ENCODE results near the gene ZNF536. TPM values are rescaled to one million over a fixed set of nuclear protein-coding genes. Genes with fewer than 3 reads are reported as not detected.
"Not testable (repeated sequence)": the region's sequence is repeated elsewhere in the genome, so short reads cannot be mapped to it uniquely, and the experiment has no call there.

The ZNF536 gene
- total and polyA plus RNA-seq, 2 of the 13 experiments (the other 11 are each of a cell fraction or from before 2014, with no cell fraction given), result not detected

DNA sequence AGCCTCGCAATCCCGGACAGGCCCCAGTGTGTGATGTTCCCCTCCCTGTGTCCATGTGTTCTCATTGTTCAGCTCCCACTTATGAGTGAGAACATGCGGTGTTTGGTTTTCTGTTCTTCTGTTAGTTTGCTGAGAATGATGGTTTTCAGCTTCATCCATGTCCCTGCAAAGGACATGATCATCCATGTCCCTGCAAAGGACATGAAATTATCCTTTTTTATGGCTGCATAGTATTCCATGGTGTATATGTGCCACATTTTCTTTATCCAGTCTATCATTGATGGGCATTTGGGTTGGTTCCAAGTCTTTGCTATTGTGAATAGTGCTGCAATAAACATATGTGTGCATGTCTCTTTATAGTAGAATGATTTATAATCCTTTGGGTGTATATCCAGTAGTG, 26.4 kb downstream of the ZNF536 start:
- in situ Hi-C loops (cut with HindIII; ENCODE audit: extremely low pct_ligation_motif_present, low pct_unique_long_range_greater_than_20kb); H3K79me2 ChIP-seq (ENCODE audit: insufficient read depth, low read length); H3K4me2 ChIP-seq (ENCODE audit: low read depth, low read length); H3K27me3 ChIP-seq (ENCODE audit: control insufficient read depth in 1 of 2, insufficient read depth in 2 of 2, low read length in 2 of 2); H3K36me3 ChIP-seq (replicated peaks in 1 of 2; ENCODE audit: control insufficient read depth in 1 of 2, insufficient read depth in 2 of 2, low read length in 2 of 2); intact Hi-C loops (cut with micrococcal nuclease; ENCODE audit: unreplicated experiment); H3K27ac ChIP-seq (ENCODE audit: extremely low read length, insufficient read depth, low read length); FAIRE-seq; H3K9me3 ChIP-seq (ENCODE audit: low read length); H3K4me1 ChIP-seq (ENCODE audit: insufficient read depth, low read length); ATAC-seq; H2AFZ ChIP-seq (ENCODE audit: low read length); H3K9ac ChIP-seq (ENCODE audit: insufficient read depth, low read depth, low read length); DNase-seq (ENCODE audit: low spot score); CTCF ChIA-PET (ENCODE audit: low intra/inter-chr PET ratio, low total read pairs); H3K4me3 ChIP-seq (replicated peaks in 1 of 3; ENCODE audit: insufficient read depth in 1 of 3, low read depth in 2 of 3, low read length in 3 of 3); H4K20me1 ChIP-seq (ENCODE audit: insufficient read depth, low read length); BruUV-seq (replicated peaks); POLR2A ChIA-PET: not testable (repeated sequence)
- 27% methylated on average over 3 of the region's 3 CpGs for WGBS (ENCODE audit: low lambda C conversion rate)

DNA sequence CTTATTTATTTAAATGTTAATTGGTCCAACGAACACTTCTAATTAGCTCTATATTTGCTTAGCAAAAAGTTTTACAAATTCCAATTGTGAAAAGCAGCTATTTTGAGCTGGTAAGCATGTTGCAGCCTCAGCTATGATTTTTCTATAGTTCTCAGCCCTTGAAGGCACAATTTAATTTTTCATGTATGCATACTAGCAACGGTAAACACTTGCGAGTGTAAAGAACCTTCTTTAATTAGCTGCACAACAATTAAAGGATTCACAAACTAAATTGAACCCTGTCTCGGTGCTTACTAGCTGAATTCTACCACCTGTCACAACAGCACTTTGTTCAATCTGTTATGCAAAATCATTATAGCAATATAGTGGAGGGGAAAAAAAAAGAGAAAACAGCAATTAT, 29.8 kb downstream of the ZNF536 start:
- CTCF ChIA-PET (ENCODE audit: low intra/inter-chr PET ratio, low total read pairs), result no interaction called here
- Histone ChIP-seq H3K4me2 (ENCODE audit: low read depth, low read length) (no peak overlapping the region), H3K79me2 (ENCODE audit: insufficient read depth, low read length) (no peaks in the 10 kb centered on the region), H4K20me1 (ENCODE audit: insufficient read depth, low read length) (no peaks in the 10 kb centered on the region), H3K4me1 (ENCODE audit: insufficient read depth, low read length) (no peaks in the 10 kb centered on the region), H3K27me3 (ENCODE audit: control insufficient read depth in 1 of 2, insufficient read depth in 2 of 2, low read length in 2 of 2) (peaks cover 0 to 2% of the 10 kb centered on the region in 2 experiments; a peak in 1 of 5 replicates), H3K36me3 (replicated peaks in 1 of 2; ENCODE audit: control insufficient read depth in 1 of 2, insufficient read depth in 2 of 2, low read length in 2 of 2) (no peaks in the 10 kb centered on the region), H3K9ac (ENCODE audit: insufficient read depth, low read depth, low read length) (no peak overlapping the region), H2AFZ (ENCODE audit: low read length) (no peak overlapping the region), H3K4me3 (replicated peaks in 1 of 3; ENCODE audit: insufficient read depth in 1 of 3, low read depth in 2 of 3, low read length in 3 of 3) (no peak overlapping the region), H3K27ac (ENCODE audit: extremely low read length, insufficient read depth, low read length) (no peak overlapping the region), H3K9me3 (ENCODE audit: low read length) (no peaks in the 10 kb centered on the region)
- POLR2A ChIA-PET, result no interaction called here
- no TSS peak for BruUV-seq (replicated peaks)
- in situ Hi-C loops (cut with HindIII; ENCODE audit: extremely low pct_ligation_motif_present, low pct_unique_long_range_greater_than_20kb), result loop anchor here (10.0 kb wide), 1 partner anchor 177 kb away; no protein-coding TSS in a partner anchor
- intact Hi-C loops (cut with micrococcal nuclease; ENCODE audit: unreplicated experiment), result no loop called here
- WGBS (ENCODE audit: low lambda C conversion rate), result under 1% methylated on average over 4 of the region's 4 CpGs
- FAIRE-seq (no peak), DNase-seq (ENCODE audit: low spot score) (no peak), ATAC-seq (no peak)
- TF ChIP-seq, protein P1, sequence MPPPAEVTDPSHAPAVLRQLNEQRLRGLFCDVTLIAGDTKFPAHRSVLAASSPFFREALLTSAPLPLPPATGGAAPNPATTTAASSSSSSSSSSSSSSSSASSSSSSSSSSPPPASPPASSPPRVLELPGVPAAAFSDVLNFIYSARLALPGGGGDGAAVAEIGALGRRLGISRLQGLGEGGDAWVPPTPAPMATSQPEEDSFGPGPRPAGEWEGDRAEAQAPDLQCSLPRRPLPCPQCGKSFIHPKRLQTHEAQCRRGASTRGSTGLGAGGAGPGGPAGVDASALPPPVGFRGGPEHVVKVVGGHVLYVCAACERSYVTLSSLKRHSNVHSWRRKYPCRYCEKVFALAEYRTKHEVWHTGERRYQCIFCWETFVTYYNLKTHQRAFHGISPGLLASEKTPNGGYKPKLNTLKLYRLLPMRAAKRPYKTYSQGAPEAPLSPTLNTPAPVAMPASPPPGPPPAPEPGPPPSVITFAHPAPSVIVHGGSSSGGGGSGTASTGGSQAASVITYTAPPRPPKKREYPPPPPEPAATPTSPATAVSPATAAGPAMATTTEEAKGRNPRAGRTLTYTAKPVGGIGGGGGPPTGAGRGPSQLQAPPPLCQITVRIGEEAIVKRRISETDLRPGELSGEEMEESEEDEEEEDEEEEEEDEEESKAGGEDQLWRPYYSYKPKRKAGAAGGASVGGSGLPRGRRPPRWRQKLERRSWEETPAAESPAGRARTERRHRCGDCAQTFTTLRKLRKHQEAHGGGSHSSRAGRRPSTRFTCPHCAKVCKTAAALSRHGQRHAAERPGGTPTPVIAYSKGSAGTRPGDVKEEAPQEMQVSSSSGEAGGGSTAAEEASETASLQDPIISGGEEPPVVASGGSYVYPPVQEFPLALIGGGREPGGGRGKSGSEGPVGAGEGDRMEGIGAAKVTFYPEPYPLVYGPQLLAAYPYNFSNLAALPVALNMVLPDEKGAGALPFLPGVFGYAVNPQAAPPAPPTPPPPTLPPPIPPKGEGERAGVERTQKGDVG (CRISPR knock-in tag; IDR thresholded peaks at IDR 0.05; ENCODE audit: borderline replicate concordance), result no peak
- TF ChIP-seq ASH2L (IDR thresholded peaks at IDR 0.05; ENCODE audit: insufficient read length, low read depth, low read length) (no peak), ATF7 (IDR thresholded peaks at IDR 0.05) (no peak), ATF7 (CRISPR knock-in tag; IDR thresholded peaks at IDR 0.05) (no peak), ZNF343 (CRISPR knock-in tag; IDR thresholded peaks at IDR 0.05) (no peak), KLF13 (CRISPR knock-in tag; IDR thresholded peaks at IDR 0.05) (no peak)
